ENCODE measurements around the gene MYCN. TPM values are rescaled to one million over a fixed set of nuclear protein-coding genes. Genes with fewer than 3 reads are reported as not detected.

The MYCN gene
- polyA plus RNA-seq, 12 donors = 6.0 to 11.9 (median 7.5) TPM; not detected in 1

GRCh38 chr2:15930589-15931318 lies 9.6 kb upstream of the MYCN start:
- no peak for DNase-seq

- DNase-seq = no peak
These were observed 8.9 kb upstream of the MYCN start for GRCh38 chr2:15931319-15931890.

GRCh38 chr2:15931950-15932349 lies 8.4 kb upstream of the MYCN start:
- no peak for DNase-seq

GRCh38 chr2:15932394-15933183 lies 7.8 kb upstream of the MYCN start:
- DNase-seq = no peak

GRCh38 chr2:15933184-15933845 lies 7.0 kb upstream of the MYCN start:
- DNase-seq = no peak

GRCh38 chr2:15934291-15934945 lies 5.9 kb upstream of the MYCN start:
- no peak for DNase-seq

GRCh38 chr2:15935189-15935588 lies 5.2 kb upstream of the MYCN start:
- no peak for DNase-seq

- no peak for DNase-seq
These were observed 4.7 kb upstream of the MYCN start for GRCh38 chr2:15935675-15936074.

- no peak for DNase-seq
These were observed 3.9 kb upstream of the MYCN start for GRCh38 chr2:15936277-15937104.

GRCh38 chr2:15937105-15937881 lies 3.1 kb upstream of the MYCN start:
- DNase-seq = no peak

GRCh38 chr2:15937882-15938802 lies 2.2 kb upstream of the MYCN start:
- DNase-seq = no peak

- DNase-seq = no peak
These were observed 1.4 kb upstream of the MYCN start for GRCh38 chr2:15938803-15939555.

GRCh38 chr2:15939556-15939853 lies 845 bp upstream of the MYCN start:
- no peak for DNase-seq

- peak; percentile 2 for DNase-seq
These were observed 521 bp downstream of the MYCN start for GRCh38 chr2:15940661-15941480.

- DNase-seq = peak; percentile 18
These were observed 1.1 kb downstream of the MYCN start for GRCh38 chr2:15941481-15941850.

GRCh38 chr2:15941871-15942710 lies 1.7 kb downstream of the MYCN start:
- peak; percentile 28 for DNase-seq
